GM12872 (cell line): ENCODE measurements around the gene CCNY.

Experiments used
- CTCF ChIP-seq: IDR thresholded peaks from 3 replicates; pipeline ENCODE4 v1.5.1; 2011; ENCODE audit warnings: low read depth, mild to moderate bottlenecking, low read length, moderate library complexity; ENCODE audit not compliant: insufficient read depth

CCNY gene

GRCh38 chr10:35563261-35563891 lies 227.1 kb downstream of the CCNY start:
- TF ChIP-seq CTCF = peak; percentile 100

GRCh38 chr10:35564341-35564968 lies 228.1 kb downstream of the CCNY start:
- no peak for TF ChIP-seq CTCF

- no peak for TF ChIP-seq CTCF
Observed at GRCh38 chr10:35565602-35566081, 229.3 kb downstream of the CCNY start.

GRCh38 chr10:35567951-35568350 lies 231.6 kb downstream of the CCNY start:
- no peak for TF ChIP-seq CTCF

GRCh38 chr10:35568483-35569015 lies 232.2 kb downstream of the CCNY start:
- TF ChIP-seq CTCF = no peak

GRCh38 chr10:35569111-35569707 lies 232.9 kb downstream of the CCNY start:
- TF ChIP-seq CTCF = no peak

- no peak for TF ChIP-seq CTCF
Observed at GRCh38 chr10:35569836-35570235, 233.5 kb downstream of the CCNY start.
